ENCODE data around the gene BORCS5. TPM values are rescaled to one million over a fixed set of nuclear protein-coding genes. Genes with fewer than 3 reads are reported as not detected.

Gene BORCS5
- total RNA-seq, 1 experiment from 2014 or later: 17.7 TPM

GRCh38 chr12:12466157-12466556 lies 109.3 kb downstream of the BORCS5 start:
- no peaks in the 10 kb centered on the region for H3K27me3 ChIP-seq (replicated peaks; ENCODE audit: insufficient read depth, low read depth, low read length, poor library complexity)
- H3K27ac ChIP-seq (ENCODE audit: low read depth, low read length, poor library complexity, severe bottlenecking): no peak overlapping the region
- no peaks in the 10 kb centered on the region for H3K4me1 ChIP-seq (ENCODE audit: insufficient read depth, low read length, poor library complexity, severe bottlenecking)
- ChIA-PET CTCF (no interaction called here), POLR2A (ENCODE audit: low non-redundant PET) (no interaction called here)
- no peaks in the 10 kb centered on the region for H3K36me3 ChIP-seq (ENCODE audit: insufficient read depth, low read length, poor library complexity, severe bottlenecking)
- TF ChIP-seq, protein P1, sequence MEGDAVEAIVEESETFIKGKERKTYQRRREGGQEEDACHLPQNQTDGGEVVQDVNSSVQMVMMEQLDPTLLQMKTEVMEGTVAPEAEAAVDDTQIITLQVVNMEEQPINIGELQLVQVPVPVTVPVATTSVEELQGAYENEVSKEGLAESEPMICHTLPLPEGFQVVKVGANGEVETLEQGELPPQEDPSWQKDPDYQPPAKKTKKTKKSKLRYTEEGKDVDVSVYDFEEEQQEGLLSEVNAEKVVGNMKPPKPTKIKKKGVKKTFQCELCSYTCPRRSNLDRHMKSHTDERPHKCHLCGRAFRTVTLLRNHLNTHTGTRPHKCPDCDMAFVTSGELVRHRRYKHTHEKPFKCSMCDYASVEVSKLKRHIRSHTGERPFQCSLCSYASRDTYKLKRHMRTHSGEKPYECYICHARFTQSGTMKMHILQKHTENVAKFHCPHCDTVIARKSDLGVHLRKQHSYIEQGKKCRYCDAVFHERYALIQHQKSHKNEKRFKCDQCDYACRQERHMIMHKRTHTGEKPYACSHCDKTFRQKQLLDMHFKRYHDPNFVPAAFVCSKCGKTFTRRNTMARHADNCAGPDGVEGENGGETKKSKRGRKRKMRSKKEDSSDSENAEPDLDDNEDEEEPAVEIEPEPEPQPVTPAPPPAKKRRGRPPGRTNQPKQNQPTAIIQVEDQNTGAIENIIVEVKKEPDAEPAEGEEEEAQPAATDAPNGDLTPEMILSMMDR (conservative IDR thresholded peaks at IDR 0.05; ENCODE audit: low read depth, low read length): no peak
- TF ChIP-seq EZH2 (IDR thresholded peaks at IDR 0.05; ENCODE audit: borderline replicate concordance, low read depth, low read length, poor library complexity, severe bottlenecking): no peak
- BruUV-seq (replicated peaks): no TSS peak
- no peaks in the 10 kb centered on the region for H3K9me3 ChIP-seq (ENCODE audit: low read depth, low read length, poor library complexity, severe bottlenecking)
- no peak overlapping the region for H3K4me3 ChIP-seq (ENCODE audit: low read depth, low read length, poor library complexity, severe bottlenecking)
- no peak for DNase-seq (ENCODE audit: low spot score)
- intact Hi-C loops (cut with micrococcal nuclease; ENCODE audit: unreplicated experiment): no loop called here

DNA sequence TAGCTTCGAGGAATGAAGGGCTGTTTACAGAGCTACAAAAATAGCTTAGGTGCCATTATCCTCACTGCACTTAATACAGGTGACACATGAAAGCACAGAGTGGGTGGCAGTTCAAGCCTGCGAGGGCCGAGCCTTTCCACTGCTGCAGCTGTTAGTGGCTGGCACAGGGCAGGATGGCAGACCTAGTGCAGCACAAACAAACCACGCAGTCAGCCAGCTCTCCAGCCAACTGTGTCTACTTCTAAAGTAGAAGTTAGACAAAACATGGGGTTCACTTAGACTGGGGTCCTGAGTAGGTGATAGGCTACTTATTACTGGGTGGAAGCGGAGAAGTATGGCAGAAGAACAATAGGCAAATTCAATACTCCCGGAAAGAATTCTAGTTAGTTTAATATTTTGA lies 110.4 kb downstream of the BORCS5 start:
- no peaks in the 10 kb centered on the region for H3K27me3 ChIP-seq (replicated peaks; ENCODE audit: insufficient read depth, low read depth, low read length, poor library complexity)
- BruUV-seq (replicated peaks): no TSS peak
- H3K4me3 ChIP-seq (ENCODE audit: low read depth, low read length, poor library complexity, severe bottlenecking): no peak overlapping the region
- H3K4me1 ChIP-seq (ENCODE audit: insufficient read depth, low read length, poor library complexity, severe bottlenecking): no peaks in the 10 kb centered on the region
- H3K9me3 ChIP-seq (ENCODE audit: low read depth, low read length, poor library complexity, severe bottlenecking): no peaks in the 10 kb centered on the region
- no peaks in the 10 kb centered on the region for H3K36me3 ChIP-seq (ENCODE audit: insufficient read depth, low read length, poor library complexity, severe bottlenecking)
- intact Hi-C loops (cut with micrococcal nuclease; ENCODE audit: unreplicated experiment): no loop called here
- TF ChIP-seq, protein P1 (conservative IDR thresholded peaks at IDR 0.05; ENCODE audit: low read depth, low read length): no peak
- no peak for TF ChIP-seq EZH2 (IDR thresholded peaks at IDR 0.05; ENCODE audit: borderline replicate concordance, low read depth, low read length, poor library complexity, severe bottlenecking)
- DNase-seq (ENCODE audit: low spot score): no peak
- ChIA-PET CTCF (interaction anchor here (0.6 kb wide), 1 partner anchor 138 kb away, joined by 6 read pairs; no protein-coding TSS in a partner anchor), POLR2A (ENCODE audit: low non-redundant PET) (no interaction called here)
- no peak overlapping the region for H3K27ac ChIP-seq (ENCODE audit: low read depth, low read length, poor library complexity, severe bottlenecking)

- Histone ChIP-seq H3K4me1 (ENCODE audit: insufficient read depth, low read length, poor library complexity, severe bottlenecking) (no peaks in the 10 kb centered on the region), H3K9me3 (ENCODE audit: low read depth, low read length, poor library complexity, severe bottlenecking) (no peaks in the 10 kb centered on the region), H3K27me3 (replicated peaks; ENCODE audit: insufficient read depth, low read depth, low read length, poor library complexity) (no peaks in the 10 kb centered on the region), H3K4me3 (ENCODE audit: low read depth, low read length, poor library complexity, severe bottlenecking) (no peak overlapping the region), H3K36me3 (ENCODE audit: insufficient read depth, low read length, poor library complexity, severe bottlenecking) (no peaks in the 10 kb centered on the region), H3K27ac (ENCODE audit: low read depth, low read length, poor library complexity, severe bottlenecking) (no peak overlapping the region)
- intact Hi-C loops (cut with micrococcal nuclease; ENCODE audit: unreplicated experiment): no loop called here
- POLR2A ChIA-PET (ENCODE audit: low non-redundant PET): interaction anchor here (0.6 kb wide), 1 partner anchor 820 kb away, joined by 7 read pairs; no protein-coding TSS in a partner anchor
- TF ChIP-seq, protein P1 (conservative IDR thresholded peaks at IDR 0.05; ENCODE audit: low read depth, low read length): no peak
- TF ChIP-seq EZH2 (IDR thresholded peaks at IDR 0.05; ENCODE audit: borderline replicate concordance, low read depth, low read length, poor library complexity, severe bottlenecking): no peak
- BruUV-seq (replicated peaks): no TSS peak
- no peak for DNase-seq (ENCODE audit: low spot score)
- CTCF ChIA-PET: interaction anchor here (0.6 kb wide), 1 partner anchor 139 kb away, joined by 6 read pairs; no protein-coding TSS in a partner anchor
Measured at GRCh38 chr12:12467688-12468261, 110.9 kb downstream of the BORCS5 start.

All from A673 (cell line).